Ovary (tissue), 9 donors: ENCODE results near the gene ACAN. TPM values are rescaled to one million over a fixed set of nuclear protein-coding genes. Genes with fewer than 3 reads are reported as not detected.

Source experiments
- DNase-seq, 5 donors: peaks; one replicate each; pipeline ENCODE4 v3.0.0-alpha.2; 2019 to 2020
- H3K27ac ChIP-seq, 2 donors: fragments of 200-600 bp; one replicate each; pipeline versions ENCODE4 v1.5.1 to v1.8.0; 2019 to 2022
- H3K27me3 ChIP-seq: fragments of 200-600 bp; one replicate; pipeline ENCODE4 v1.8.0; 2022
- H3K36me3 ChIP-seq: fragments of 200-600 bp; sonication (generic); one replicate; pipeline ENCODE4 v1.5.1; 2019
- H3K4me1 ChIP-seq: one replicate; pipeline ENCODE4 v1.8.1; 2013; ENCODE audit warnings: mild to moderate bottlenecking, moderate library complexity; ENCODE audit not compliant: insufficient read depth
- H3K4me3 ChIP-seq: fragments of 200-600 bp; sonication (generic); one replicate; pipeline ENCODE4 v1.5.1; 2017
- H3K9me3 ChIP-seq, 2 donors: fragments of 200-600 bp in 1 of 2; sonication (generic) in 1 of 2; one replicate each; pipeline versions ENCODE4 v1.5.1 to v1.8.1; 2013 to 2019; ENCODE audit warnings: mild to moderate bottlenecking in 1 of 2, moderate library complexity in 1 of 2
- CTCF ChIP-seq, 3 donors: fragments of 450-650 bp in 2 of 3; fragments of 200-600 bp in 1 of 3; IDR thresholded peaks; one replicate each; pipeline versions ENCODE4 v1.5.1 to v1.8.0; 2016 to 2022; ENCODE audit warnings: antibody characterized with exemption in 3 of 3, mild to moderate bottlenecking in 1 of 3
- EP300 ChIP-seq: sonication (generic); formaldehyde crosslinking; IDR thresholded peaks from one replicate; pipeline ENCODE4 v1.6.1; 2017; ENCODE audit warnings: antibody characterized with exemption
- POLR2A ChIP-seq: fragments of 450-650 bp; IDR thresholded peaks from one replicate; pipeline ENCODE4 v1.6.1; 2017; ENCODE audit warnings: antibody characterized with exemption, mild to moderate bottlenecking, moderate library complexity
- WGBS, 3 donors: extraction: QIAGEN DNeasy Blood & Tissue Kit in 1 of 3; methylation state at CpG; one replicate each; pipeline versions ENCODE4 v1.1.5 to v1.1.7; 2013 to 2017; 5-methylcytosine and 5-hydroxymethylcytosine counted together
- intact Hi-C, 4 donors: fragments of 100-400 bp; cut with DNase I; formaldehyde crosslinking; loops; one replicate each; pipeline versions ENCODE4 v1.11.0 to v1.15.1; 2022 to 2023
- polyA plus RNA-seq, 2 donors: library from polyadenylated mRNA; stranded (reverse); fragments of 200-250 nt in 1 of 2; fragments of 350-450 nt in 1 of 2; fragmentation: Illumina TruSeq in 1 of 2; extraction: RNeasy Lipid Tissue Mini Kit (QIAGEN cat#74804) in 1 of 2; gene quantifications; one replicate each; pipeline ENCODE4 v1.2.3, GENCODE V29; 2013 to 2014
- total RNA-seq, 7 donors: library from RNA; depleted of rRNA in 2 of 7; stranded (reverse); fragments of >200 nt in 2 of 7; fragmentation: NEBNext Ultra II Directional in 3 of 7; extraction: Animal tissue kit (Norgen Biotek cat#: 25700) in 3 of 7; gene quantifications; one replicate each; pipeline versions ENCODE4 v1.1.0 to v1.2.4, GENCODE V29; 2016 to 2023
- donor health status: DM: no; HTN: no; CAD: no; lungs with moderate emphysema.
- donor health status: DM: no; HTN: no; CAD: no.
- donor health status: Bipolar disorder and iron deficiency.
- donor health status: DM: yes; HTN: yes; CAD: no.
- donor health status: DM: no; HTN: no; CAD: no.
- donor health status: DM: yes; HTN: yes; CAD: no.

The ACAN gene
- total and polyA plus RNA-seq, 9 donors: 0.11 to 5.1 (median 0.54) TPM; not detected in 1

- WGBS, 3 donors: 58 to 74% (median 67%) methylated on average over 5 of the region's 5 CpGs
- no peak overlapping the region for H3K27ac ChIP-seq
- no peak for DNase-seq
- intact Hi-C loops: loop anchor here in 3 of 4 donors (5.0 to 10.0 kb wide), 4 partner anchors 173 to 355 kb away; partner anchors contain the start of gene AEN (in 2 of the 3)
- no peaks in the 10 kb centered on the region for H3K4me1 ChIP-seq
- no peaks in the 10 kb centered on the region for H3K9me3 ChIP-seq
- H3K4me3 ChIP-seq: no peak overlapping the region
- H3K36me3 ChIP-seq: no peaks in the 10 kb centered on the region
- no peaks in the 10 kb centered on the region for H3K27me3 ChIP-seq
- no peak for TF ChIP-seq POLR2A
- TF ChIP-seq CTCF (IDR thresholded peaks at IDR 0.05): no peak
Observed at GRCh38 chr15:88830016-88830415, 26.8 kb downstream of the ACAN start.

GRCh38 chr15:88832820-88833730, 29.8 kb downstream of the ACAN start:
- intact Hi-C loops: loop anchor here in 3 of 4 donors (5.0 to 10.0 kb wide), 4 partner anchors 176 to 358 kb away; partner anchors contain the start of gene AEN (in 2 of the 3)
- 52 to 64% (median 53%) methylated on average over 12 of the region's 12 CpGs for WGBS, 3 donors
- Histone ChIP-seq H3K4me3 (no peak overlapping the region), H3K4me1 (no peaks in the 10 kb centered on the region), H3K36me3 (no peaks in the 10 kb centered on the region), H3K27me3 (no peaks in the 10 kb centered on the region), H3K9me3 (no peaks in the 10 kb centered on the region), H3K27ac (peak overlapping the region; percentile 17 to 45)
- no peak for DNase-seq
- TF ChIP-seq CTCF (IDR thresholded peaks at IDR 0.05): no peak

DNA sequence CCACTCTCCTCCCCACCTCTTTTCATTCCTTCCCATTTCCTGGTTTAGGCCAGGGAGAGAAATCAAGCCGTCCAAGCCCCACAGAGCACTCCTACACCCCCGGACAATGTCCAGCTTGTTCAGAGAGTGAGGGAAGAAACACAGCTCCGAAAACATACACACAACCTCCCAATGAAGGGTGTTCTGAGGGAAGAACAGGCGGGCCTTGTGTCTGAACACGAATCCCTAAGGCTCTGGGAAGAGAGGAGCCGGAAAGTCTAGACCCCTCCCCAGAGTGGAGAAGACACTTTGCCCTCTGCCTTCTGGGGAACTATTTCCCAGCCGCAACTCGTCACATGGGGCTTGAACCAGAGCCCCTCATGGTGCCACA, 30.5 kb downstream of the ACAN start:
- 31 to 43% (median 35%) methylated on average over 8 of the region's 8 CpGs for WGBS, 3 donors

More for the DNA sequence above, 30.5 kb downstream of the ACAN start:
- Histone ChIP-seq H3K36me3 (no peaks in the 10 kb centered on the region), H3K4me1 (no peaks in the 10 kb centered on the region), H3K4me3 (no peak overlapping the region), H3K9me3 (no peaks in the 10 kb centered on the region), H3K27ac (peak overlapping the region; percentile 17 to 45), H3K27me3 (no peaks in the 10 kb centered on the region)
- intact Hi-C loops: loop anchor here in 3 of 4 donors (5.0 to 10.0 kb wide), 4 partner anchors 176 to 359 kb away; partner anchors contain the start of gene AEN (in 2 of the 3)
- no peak for TF ChIP-seq POLR2A
- no peak for TF ChIP-seq CTCF (IDR thresholded peaks at IDR 0.05)
- TF ChIP-seq EP300: no peak
- DNase-seq: no peak
